Hematopoietic multipotent progenitor cell treated with erythropoietin and hydrocortisone succinate and interleukin-3 and kit ligand, for 15 days (in vitro differentiated cells): ENCODE measurements around the gene MED17.

Experiments used
- DNase-seq: peaks from one replicate; pipeline ENCODE4 v3.0.0-alpha.2; 2015; ENCODE audit warnings: low spot score

Gene MED17

GRCh38 chr11:93817426-93818348, 33.6 kb downstream of the MED17 start:
- no peak for DNase-seq

- DNase-seq = no peak
Observed at GRCh38 chr11:93819966-93820695, 36.0 kb downstream of the MED17 start.

GRCh38 chr11:93820847-93821246, 36.8 kb downstream of the MED17 start:
- DNase-seq = no peak

- DNase-seq = no peak
Observed at GRCh38 chr11:93821617-93822016, 37.5 kb downstream of the MED17 start.

- no peak for DNase-seq
Observed at GRCh38 chr11:93822359-93822758, 38.3 kb downstream of the MED17 start.

- DNase-seq = no peak
Observed at GRCh38 chr11:93823210-93823609, 39.1 kb downstream of the MED17 start.

GRCh38 chr11:93827363-93827762, 43.3 kb downstream of the MED17 start:
- DNase-seq = no peak

- no peak for DNase-seq
Observed at GRCh38 chr11:93829598-93829997, 45.5 kb downstream of the MED17 start.

- no peak for DNase-seq
Observed at GRCh38 chr11:93831343-93832127, 47.5 kb downstream of the MED17 start.

- no peak for DNase-seq
Observed at GRCh38 chr11:93832780-93833179, 48.7 kb downstream of the MED17 start.

- DNase-seq = no peak
Observed at GRCh38 chr11:93838967-93839366, 54.9 kb downstream of the MED17 start.

- no peak for DNase-seq
Observed at GRCh38 chr11:93840180-93840579, 56.1 kb downstream of the MED17 start.

GRCh38 chr11:93840981-93841380, 56.9 kb downstream of the MED17 start:
- DNase-seq = no peak

GRCh38 chr11:93841446-93841845, 57.4 kb downstream of the MED17 start:
- no peak for DNase-seq

GRCh38 chr11:93842034-93842433, 58.0 kb downstream of the MED17 start:
- no peak for DNase-seq

- DNase-seq = peak; percentile 9
Observed at GRCh38 chr11:93842461-93842860, 58.4 kb downstream of the MED17 start.

- no peak for DNase-seq
Observed at GRCh38 chr11:93843906-93844305, 59.8 kb downstream of the MED17 start.

- DNase-seq = no peak
Observed at GRCh38 chr11:93844568-93844967, 60.5 kb downstream of the MED17 start.

- DNase-seq = no peak
Observed at GRCh38 chr11:93845181-93846092, 61.4 kb downstream of the MED17 start.

- DNase-seq = no peak
Observed at GRCh38 chr11:93846411-93846810, 62.3 kb downstream of the MED17 start.

GRCh38 chr11:93849201-93849600, 65.1 kb downstream of the MED17 start:
- no peak for DNase-seq
